Activated T-helper 9 cell treated with anti-CD3 and anti-CD28 coated beads, Interleukin-2, amount 50 U/mL, for 16 hours (primary cell): ENCODE data around the gene CHCHD6.
"Not testable (repeated sequence)": the region's sequence is repeated elsewhere in the genome, so short reads cannot be mapped to it uniquely, and the experiment has no call there.

Source experiments
- DNase-seq: peaks from one replicate; pipeline ENCODE4 v3.0.0-alpha.2; 2020; ENCODE audit warnings: low read depth

The CHCHD6 gene

GRCh38 chr3:126768903-126769302 is 64.9 kb downstream of the CHCHD6 start:
- DNase-seq: no peak

GRCh38 chr3:126770096-126770495 is 66.1 kb downstream of the CHCHD6 start:
- no peak for DNase-seq

GRCh38 chr3:126773167-126773566 is 69.1 kb downstream of the CHCHD6 start:
- DNase-seq: no peak

GRCh38 chr3:126773783-126774182 is 69.7 kb downstream of the CHCHD6 start:
- no peak for DNase-seq

- no peak for DNase-seq
Observed at GRCh38 chr3:126777366-126777765, 73.3 kb downstream of the CHCHD6 start.

GRCh38 chr3:126780666-126781065 is 76.6 kb downstream of the CHCHD6 start:
- DNase-seq: no peak

GRCh38 chr3:126781406-126781805 is 77.4 kb downstream of the CHCHD6 start:
- no peak for DNase-seq

GRCh38 chr3:126781889-126782491 is 78.0 kb downstream of the CHCHD6 start:
- no peak for DNase-seq

GRCh38 chr3:126782536-126782935 is 78.5 kb downstream of the CHCHD6 start:
- DNase-seq: no peak

- DNase-seq: no peak
Observed at GRCh38 chr3:126784254-126784653, 80.2 kb downstream of the CHCHD6 start.

- not testable (repeated sequence) for DNase-seq
Observed at GRCh38 chr3:126791320-126791719, 87.3 kb downstream of the CHCHD6 start.

GRCh38 chr3:126792998-126793397 is 89.0 kb downstream of the CHCHD6 start:
- DNase-seq: no peak

- no peak for DNase-seq
Observed at GRCh38 chr3:126797563-126797962, 93.5 kb downstream of the CHCHD6 start.

GRCh38 chr3:126798521-126798920 is 94.5 kb downstream of the CHCHD6 start:
- DNase-seq: no peak

GRCh38 chr3:126799099-126799498 is 95.1 kb downstream of the CHCHD6 start:
- DNase-seq: no peak

- DNase-seq: not testable (repeated sequence)
Observed at GRCh38 chr3:126801312-126801711, 97.3 kb downstream of the CHCHD6 start.

GRCh38 chr3:126807795-126808194 is 103.8 kb downstream of the CHCHD6 start:
- DNase-seq: no peak

GRCh38 chr3:126811530-126811929 is 107.5 kb downstream of the CHCHD6 start:
- no peak for DNase-seq

- DNase-seq: no peak
Observed at GRCh38 chr3:126816298-126816697, 112.3 kb downstream of the CHCHD6 start.

- DNase-seq: no peak
Observed at GRCh38 chr3:126816986-126817777, 113.1 kb downstream of the CHCHD6 start.

GRCh38 chr3:126817781-126818180 is 113.7 kb downstream of the CHCHD6 start:
- DNase-seq: no peak

- DNase-seq: no peak
Observed at GRCh38 chr3:126818400-126819095, 114.5 kb downstream of the CHCHD6 start.

GRCh38 chr3:126826693-126827092 is 122.7 kb downstream of the CHCHD6 start:
- no peak for DNase-seq
